HTR-8/SVneo (cell line): ENCODE measurements around the gene PDCL2.
"Not testable (repeated sequence)": the region's sequence is repeated elsewhere in the genome, so short reads cannot be mapped to it uniquely, and the experiment has no call there.

Experiments used
- DNase-seq: peaks from one replicate; pipeline ENCODE4 v3.0.0; 2011; ENCODE audit warnings: low spot score, mixed read lengths; ENCODE audit not compliant: insufficient read length
- FAIRE-seq: peaks from 2 replicates; lab custom pipeline; 2011; peaks lifted over from hg19 to GRCh38; lab: Jason Lieb, UNC

The PDCL2 gene

GRCh38 chr4:55592014-55592413 lies at the start of gene PDCL2:
TSS of gene PDCL2 (minus strand) at chr4:55592245. CDS start at chr4:55592109, 136 bp downstream.
- DNase-seq (no peak), FAIRE-seq (no peak)

- no peak for FAIRE-seq
- DNase-seq = no peak
These were observed 45.3 kb upstream of the PDCL2 start for GRCh38 chr4:55637272-55637820.

GRCh38 chr4:55636656-55636999 lies 44.6 kb upstream of the PDCL2 start:
- FAIRE-seq (no peak), DNase-seq (no peak)

GRCh38 chr4:55635741-55636655 lies 44.0 kb upstream of the PDCL2 start, which contains the start of gene NMU:
TSS of gene NMU (minus strand) at chr4:55636298. CDS start at chr4:55636192, 106 bp downstream.
- no peak for FAIRE-seq
- peak; percentile 17 for DNase-seq

GRCh38 chr4:55635282-55635681 lies 43.2 kb upstream of the PDCL2 start:
- FAIRE-seq (no peak), DNase-seq (no peak)

GRCh38 chr4:55634417-55635128 lies 42.5 kb upstream of the PDCL2 start:
- FAIRE-seq = no peak
- DNase-seq = no peak

- FAIRE-seq = no peak
These were observed 41.9 kb upstream of the PDCL2 start for GRCh38 chr4:55633903-55634302.

GRCh38 chr4:55625835-55626234 lies 33.8 kb upstream of the PDCL2 start:
- DNase-seq (no peak), FAIRE-seq (no peak)

More at GRCh38 chr4:55633903-55634302, 41.9 kb upstream of the PDCL2 start:
- DNase-seq = no peak

- not testable (repeated sequence) for DNase-seq, FAIRE-seq
These were observed 32.0 kb upstream of the PDCL2 start for GRCh38 chr4:55624063-55624462.

- FAIRE-seq (no peak), DNase-seq (no peak)
These were observed 26.6 kb upstream of the PDCL2 start for GRCh38 chr4:55618546-55619143.

GRCh38 chr4:55617587-55618197 lies 25.6 kb upstream of the PDCL2 start:
- FAIRE-seq (no peak), DNase-seq (no peak)

- no peak for FAIRE-seq
These were observed 23.0 kb upstream of the PDCL2 start for GRCh38 chr4:55615008-55615407.

GRCh38 chr4:55613621-55614020 lies 21.6 kb upstream of the PDCL2 start:
- no peak for DNase-seq
- no peak for FAIRE-seq

More at GRCh38 chr4:55615008-55615407, 23.0 kb upstream of the PDCL2 start:
- DNase-seq = no peak

GRCh38 chr4:55612341-55612740 lies 20.3 kb upstream of the PDCL2 start:
- DNase-seq (no peak), FAIRE-seq (no peak)

- DNase-seq = no peak
These were observed 19.5 kb upstream of the PDCL2 start for GRCh38 chr4:55611358-55612059.

GRCh38 chr4:55610381-55610780 lies 18.3 kb upstream of the PDCL2 start:
- no peak for FAIRE-seq
- DNase-seq = no peak

More at GRCh38 chr4:55611358-55612059, 19.5 kb upstream of the PDCL2 start:
- no peak for FAIRE-seq

- no peak for DNase-seq
- FAIRE-seq = no peak
These were observed 17.4 kb upstream of the PDCL2 start for GRCh38 chr4:55609393-55609866.

- DNase-seq (no peak), FAIRE-seq (no peak)
These were observed 16.5 kb upstream of the PDCL2 start for GRCh38 chr4:55608591-55608990.

GRCh38 chr4:55604996-55605395 lies 13.0 kb upstream of the PDCL2 start:
- FAIRE-seq = no peak
- no peak for DNase-seq
